HG03135 (cell line): ENCODE measurements around the gene FBN1.

Experiments
- ATAC-seq: cut with Tn5 transposase; IDR thresholded peaks from one replicate; pipeline ENCODE4 v1.9.1; 2021; ENCODE audit warnings: mild to moderate bottlenecking, moderate library complexity; ENCODE audit not compliant: unreplicated experiment

The FBN1 gene

DNA sequence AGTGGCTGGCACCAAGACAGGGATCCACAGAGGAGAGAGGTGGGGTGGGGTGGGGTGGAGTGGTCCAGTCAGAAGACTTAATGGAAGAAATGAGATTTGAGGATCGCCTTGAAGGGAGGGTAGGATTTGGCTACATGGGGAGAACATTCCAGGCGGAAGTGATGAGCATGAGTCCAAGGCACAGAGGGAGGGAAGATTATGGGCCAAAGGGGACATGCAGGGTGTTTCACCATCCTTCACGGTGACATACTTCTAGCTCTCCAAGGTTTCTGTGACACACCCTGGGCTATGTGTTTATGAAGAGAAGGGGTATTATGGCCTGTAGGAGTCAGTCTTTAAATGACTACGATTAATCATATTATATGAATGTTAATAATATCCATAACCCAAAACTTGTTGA lies 7.7 kb upstream of the FBN1 start:
- no peak for ATAC-seq

DNA sequence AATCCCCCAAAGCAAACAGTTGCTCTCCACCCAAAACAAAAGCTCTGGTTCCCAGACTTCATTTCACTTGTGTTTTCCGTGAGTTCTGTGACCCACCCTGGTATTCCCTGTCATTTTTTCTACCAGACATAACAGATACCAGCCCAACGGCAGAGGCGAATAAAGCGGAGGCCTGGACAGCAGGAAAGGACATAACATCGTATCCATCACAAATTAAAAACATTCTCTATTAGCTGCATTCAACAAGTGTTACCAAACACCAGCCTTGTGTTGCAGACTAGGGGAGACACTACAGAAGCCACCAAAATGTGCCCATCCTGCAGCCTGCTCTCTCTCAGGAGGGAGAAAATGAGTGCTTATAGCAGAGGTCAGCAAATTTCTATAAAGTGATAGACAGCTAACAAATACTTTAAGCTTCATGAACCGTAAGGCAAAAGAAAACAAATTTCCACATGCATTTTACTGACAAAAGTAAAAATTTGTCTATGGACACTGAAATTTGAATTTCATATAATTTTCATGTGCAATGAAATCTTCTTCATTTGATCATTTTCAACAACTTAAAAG lies 7.1 kb upstream of the FBN1 start:
- no peak for ATAC-seq

DNA sequence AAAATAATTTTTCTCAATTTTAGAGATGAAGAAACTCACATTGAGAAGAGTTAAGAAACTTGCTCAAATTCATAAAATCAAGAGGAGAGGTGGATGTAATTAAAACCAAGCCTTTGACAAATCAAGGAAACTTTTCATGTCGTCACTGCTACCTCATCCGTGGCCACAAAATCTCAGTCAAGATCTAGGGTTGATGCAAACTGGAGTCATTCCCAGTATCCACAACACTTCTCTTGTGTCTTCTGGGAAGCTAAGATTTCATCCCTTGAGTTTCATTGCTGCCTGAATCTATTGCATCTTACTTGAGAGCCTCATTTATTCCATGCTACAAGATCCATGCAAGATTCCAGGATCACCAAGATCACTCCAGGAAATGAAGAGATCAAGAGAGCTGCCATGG lies 5.4 kb upstream of the FBN1 start:
- no peak for ATAC-seq

DNA sequence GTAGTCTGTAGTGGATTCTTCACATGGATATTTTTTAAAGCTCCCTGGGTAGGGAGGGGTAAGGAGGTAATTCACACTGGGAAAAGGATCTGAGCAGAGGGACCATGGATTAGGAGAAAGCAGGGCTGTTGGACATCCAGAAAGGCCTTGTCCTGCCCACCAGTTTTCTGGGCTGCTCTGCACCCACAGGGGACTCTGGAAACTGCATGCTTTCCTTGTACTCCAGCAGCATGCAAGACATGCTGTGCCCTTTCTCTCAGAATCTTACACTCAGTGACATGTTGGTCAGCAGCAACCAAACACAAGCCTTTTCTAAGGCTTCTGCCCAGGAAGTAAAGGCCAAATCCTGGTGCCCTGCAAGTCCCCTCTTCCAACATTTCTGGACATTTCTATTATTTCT lies 2.5 kb upstream of the FBN1 start:
- ATAC-seq: no peak

DNA sequence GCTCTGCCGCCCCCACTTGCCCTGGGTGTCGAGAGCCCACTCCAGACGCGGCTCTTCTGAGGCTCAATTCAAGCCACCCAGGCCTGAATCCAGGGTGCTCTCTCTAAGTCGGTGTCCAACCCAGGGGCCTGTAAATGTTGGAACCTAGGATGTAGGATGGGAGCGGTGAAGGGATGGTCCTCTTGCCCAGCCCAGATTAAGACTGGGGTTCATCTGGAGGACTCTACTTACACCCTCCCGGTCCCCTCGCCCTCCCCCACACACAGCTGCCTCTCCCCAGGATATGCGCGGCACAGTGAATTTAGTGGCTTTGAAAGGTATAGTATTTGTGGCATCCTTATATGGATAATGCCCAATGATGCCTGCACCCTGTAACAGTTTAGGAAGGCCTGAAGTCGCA lies 822 bp upstream of the FBN1 start:
- no peak for ATAC-seq

GRCh38 chr15:48644827-48645557 lies 517 bp downstream of the FBN1 start:
- peak; percentile 49 for ATAC-seq

- peak; percentile 17 for ATAC-seq
Observed at GRCh38 chr15:48644467-48644826, 1.1 kb downstream of the FBN1 start.

- no peak for ATAC-seq
Observed at GRCh38 chr15:48643776-48644466, 1.6 kb downstream of the FBN1 start.

DNA sequence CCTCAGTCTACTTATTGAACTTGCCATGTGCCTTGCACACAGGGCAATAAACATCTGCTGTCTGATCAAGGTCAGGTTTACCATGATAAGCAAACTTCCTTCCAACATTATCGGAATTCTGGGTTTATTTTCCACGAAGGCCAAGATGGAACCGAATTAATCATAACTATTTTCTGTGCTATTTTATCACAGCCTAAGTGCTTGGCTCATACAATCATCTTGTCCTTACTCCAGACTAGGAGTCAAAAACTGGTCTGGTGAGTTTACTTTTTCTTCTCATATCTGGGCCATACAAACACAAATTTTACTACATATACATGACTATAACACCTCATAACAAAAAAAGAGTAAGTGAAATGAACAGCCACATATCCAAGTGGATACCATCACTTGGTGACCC lies 2.3 kb downstream of the FBN1 start:
- no peak for ATAC-seq

DNA sequence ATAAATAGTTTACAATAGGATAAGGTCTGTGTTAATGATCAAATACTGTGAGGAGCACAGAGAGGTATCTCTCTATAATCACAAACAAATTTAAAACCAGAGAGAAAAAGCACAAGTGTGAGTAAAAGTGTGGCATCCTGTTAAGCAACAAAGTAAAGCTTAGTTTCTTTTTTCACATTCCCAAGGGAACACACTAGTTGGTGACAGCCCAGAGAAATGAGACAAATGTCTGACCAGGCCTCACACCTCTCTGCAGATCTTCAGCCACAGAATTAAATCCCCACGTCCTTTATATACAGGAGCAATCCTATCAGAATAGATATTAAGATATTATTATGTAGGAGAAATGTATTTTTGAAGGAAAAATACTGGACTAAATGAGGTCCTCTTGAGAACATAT lies 2.7 kb downstream of the FBN1 start:
- no peak for ATAC-seq

GRCh38 chr15:48641416-48641815 lies 4.1 kb downstream of the FBN1 start:
- no peak for ATAC-seq

- no peak for ATAC-seq
Observed at GRCh38 chr15:48638963-48639362, 6.5 kb downstream of the FBN1 start.

GRCh38 chr15:48637639-48638038 lies 7.9 kb downstream of the FBN1 start:
- ATAC-seq: no peak

DNA sequence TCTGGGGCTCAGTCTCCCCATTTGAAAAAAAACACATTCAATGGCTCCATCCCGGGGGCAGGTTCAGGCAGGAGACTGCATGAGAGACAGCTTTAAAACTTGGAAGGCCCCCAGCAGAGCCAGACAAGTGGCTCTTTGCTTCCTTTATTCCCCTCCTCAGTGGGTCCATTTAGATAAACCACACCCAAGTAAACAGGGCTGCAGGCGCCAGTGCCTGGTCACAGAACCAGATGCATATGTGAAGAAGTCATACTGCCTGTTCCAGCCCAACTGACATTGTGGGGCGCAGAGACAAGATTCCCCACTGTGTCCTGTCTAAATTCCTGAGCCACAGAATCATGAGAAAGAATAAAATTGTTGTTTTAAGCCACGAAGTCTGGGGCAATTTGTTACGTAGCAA lies 9.0 kb downstream of the FBN1 start:
- ATAC-seq: no peak

DNA sequence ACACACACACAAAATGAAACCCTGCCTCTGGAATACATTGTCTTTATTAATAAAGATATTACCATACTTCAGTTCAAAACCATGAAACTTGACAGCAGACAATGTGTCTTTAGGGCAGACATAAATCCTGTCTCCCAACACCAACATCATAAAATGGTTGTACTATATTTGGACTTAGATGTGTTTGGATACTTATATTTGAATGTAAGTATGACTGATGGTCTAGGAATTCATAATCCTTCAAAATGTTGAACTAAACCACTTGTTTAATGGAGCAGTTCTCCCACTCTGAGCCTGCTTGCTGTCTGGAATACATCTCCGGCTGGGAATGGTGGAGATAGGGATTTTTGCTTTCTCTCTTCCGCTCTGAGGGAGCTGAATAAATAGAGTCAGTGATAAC lies 10.6 kb downstream of the FBN1 start:
- ATAC-seq: no peak

- ATAC-seq: no peak
Observed at GRCh38 chr15:48634096-48634495, 11.4 kb downstream of the FBN1 start.

- ATAC-seq: no peak
Observed at GRCh38 chr15:48632651-48633050, 12.9 kb downstream of the FBN1 start.

DNA sequence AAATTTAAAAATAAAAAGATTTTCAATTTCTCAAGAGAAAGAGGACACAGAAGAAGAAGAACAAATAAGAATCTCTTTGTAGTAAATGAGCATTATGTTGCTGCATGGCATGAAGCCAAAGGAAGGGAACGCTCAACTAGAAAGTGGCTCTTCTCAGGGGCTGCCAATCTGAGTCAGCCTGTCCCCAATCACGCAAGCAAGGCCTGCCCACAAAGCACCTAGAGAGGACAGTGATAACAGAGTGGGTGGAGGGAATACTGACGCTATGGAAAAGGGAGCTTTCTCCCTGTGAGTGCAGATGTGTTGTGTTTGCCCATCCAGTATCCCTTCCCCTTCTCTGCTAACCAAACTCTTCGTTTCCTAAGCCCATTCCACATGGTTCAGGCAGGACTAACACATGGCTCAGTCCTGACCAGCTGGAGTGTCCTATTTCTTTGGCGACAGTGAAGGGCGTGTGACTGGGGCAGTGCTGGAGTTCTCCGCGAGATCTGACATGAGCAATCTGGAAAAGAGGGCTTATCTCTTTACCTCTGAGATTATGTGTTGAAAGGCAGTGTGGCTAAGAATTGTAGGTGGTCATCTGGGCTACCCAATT lies 14.2 kb downstream of the FBN1 start:
- no peak for ATAC-seq

- no peak for ATAC-seq
Observed at GRCh38 chr15:48630245-48630644, 15.3 kb downstream of the FBN1 start.

DNA sequence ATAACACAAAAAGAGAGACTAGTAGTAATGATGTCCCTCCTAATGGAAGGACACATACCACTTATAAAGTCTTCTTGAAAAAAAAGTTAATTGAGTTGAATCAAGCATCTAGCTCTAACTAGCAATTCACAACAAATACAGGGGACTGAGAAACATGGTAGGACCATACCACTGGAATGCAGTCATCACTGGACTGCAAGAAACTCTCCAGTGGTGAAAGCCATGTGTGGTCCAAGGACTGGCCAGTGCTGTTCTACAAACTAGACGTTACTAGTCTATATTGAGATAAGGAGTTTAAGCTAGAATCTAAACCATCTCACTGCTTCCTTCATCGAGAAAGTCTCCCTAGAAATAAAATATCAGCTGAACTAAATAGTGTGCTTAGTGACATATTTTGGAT lies 16.7 kb downstream of the FBN1 start:
- ATAC-seq: no peak

- ATAC-seq: no peak
Observed at GRCh38 chr15:48627260-48627940, 18.1 kb downstream of the FBN1 start.

GRCh38 chr15:48625126-48625525 lies 20.4 kb downstream of the FBN1 start:
- no peak for ATAC-seq
